SHP77 treated with DMSO at 0.1 percent for 48 hours (cell line): ENCODE results near the gene KISS1.
A peak's percentile ranks its signal among the peaks of the same experiment; 100 is the strongest.

Source experiments
- DNase-seq: peaks from one replicate; lab custom pipeline; 2025; lab: John Stamatoyannopoulos, UW

The KISS1 gene

GRCh38 chr1:204154568-204155255 is 41.6 kb downstream of the KISS1 start:
- no peak for DNase-seq

DNA sequence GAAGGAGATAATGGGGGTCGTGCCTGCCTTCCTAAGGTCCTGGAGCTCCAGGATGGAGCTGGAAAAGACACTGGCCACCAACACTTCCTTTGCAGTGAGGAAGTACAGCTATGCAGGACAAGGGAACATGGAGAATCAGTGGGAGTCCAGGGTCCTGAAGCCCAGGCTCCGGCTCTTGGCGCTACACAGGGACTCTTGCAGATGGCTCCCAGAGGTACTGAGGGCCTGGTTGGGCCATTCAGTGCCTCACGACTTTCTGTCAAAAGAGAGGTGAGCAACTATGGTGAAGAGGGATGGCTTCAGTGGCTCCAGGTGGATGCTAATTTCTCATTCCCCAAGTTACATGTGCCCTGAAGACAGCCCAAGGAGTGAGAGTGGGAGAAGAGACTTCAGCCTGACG is 42.6 kb downstream of the KISS1 start:
- DNase-seq: no peak

DNA sequence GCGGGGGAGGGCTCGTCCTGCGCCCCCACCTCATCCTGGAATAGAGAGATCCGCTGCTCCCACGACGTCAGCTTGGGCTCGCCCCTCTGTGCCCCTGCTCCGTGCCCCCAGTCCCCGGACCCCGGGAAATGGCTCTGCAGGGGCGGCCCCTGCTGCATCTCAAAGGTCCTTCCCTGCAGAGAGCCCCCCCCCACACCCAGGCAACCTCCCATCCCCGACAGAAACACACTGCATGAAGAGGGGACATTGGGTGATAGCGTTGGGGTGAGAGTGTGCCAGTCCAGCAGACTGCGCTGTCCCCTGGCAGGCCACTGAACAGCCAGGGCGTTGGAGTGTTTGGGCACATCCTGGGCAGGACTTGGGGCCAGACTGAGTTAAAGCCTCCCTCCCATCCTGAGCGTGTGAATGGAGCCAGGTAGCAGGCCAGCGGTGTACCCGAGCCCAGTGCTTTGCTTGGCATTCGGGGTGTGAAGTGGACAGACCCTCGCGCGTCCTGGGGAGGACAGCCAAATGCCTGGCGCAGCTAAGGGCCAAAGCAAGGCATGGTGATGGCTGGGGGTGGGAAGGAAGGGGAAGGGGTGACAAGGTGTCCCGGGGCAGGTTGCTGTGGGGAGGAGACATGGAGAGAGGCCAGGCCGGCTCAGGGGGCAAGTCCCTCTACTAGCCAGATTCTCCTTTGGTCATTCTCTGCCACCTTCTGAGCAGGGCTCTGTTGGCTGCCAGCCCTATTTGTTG is 43.8 kb downstream of the KISS1 start:
- no peak for DNase-seq

GRCh38 chr1:204151552-204152309 is 44.6 kb downstream of the KISS1 start, which contains the start of gene ETNK2:
Gene ETNK2 (minus strand): TSS chr1:204152044. CDS start chr1:204151852, 192 bp downstream.
- DNase-seq: peak; percentile 50

DNA sequence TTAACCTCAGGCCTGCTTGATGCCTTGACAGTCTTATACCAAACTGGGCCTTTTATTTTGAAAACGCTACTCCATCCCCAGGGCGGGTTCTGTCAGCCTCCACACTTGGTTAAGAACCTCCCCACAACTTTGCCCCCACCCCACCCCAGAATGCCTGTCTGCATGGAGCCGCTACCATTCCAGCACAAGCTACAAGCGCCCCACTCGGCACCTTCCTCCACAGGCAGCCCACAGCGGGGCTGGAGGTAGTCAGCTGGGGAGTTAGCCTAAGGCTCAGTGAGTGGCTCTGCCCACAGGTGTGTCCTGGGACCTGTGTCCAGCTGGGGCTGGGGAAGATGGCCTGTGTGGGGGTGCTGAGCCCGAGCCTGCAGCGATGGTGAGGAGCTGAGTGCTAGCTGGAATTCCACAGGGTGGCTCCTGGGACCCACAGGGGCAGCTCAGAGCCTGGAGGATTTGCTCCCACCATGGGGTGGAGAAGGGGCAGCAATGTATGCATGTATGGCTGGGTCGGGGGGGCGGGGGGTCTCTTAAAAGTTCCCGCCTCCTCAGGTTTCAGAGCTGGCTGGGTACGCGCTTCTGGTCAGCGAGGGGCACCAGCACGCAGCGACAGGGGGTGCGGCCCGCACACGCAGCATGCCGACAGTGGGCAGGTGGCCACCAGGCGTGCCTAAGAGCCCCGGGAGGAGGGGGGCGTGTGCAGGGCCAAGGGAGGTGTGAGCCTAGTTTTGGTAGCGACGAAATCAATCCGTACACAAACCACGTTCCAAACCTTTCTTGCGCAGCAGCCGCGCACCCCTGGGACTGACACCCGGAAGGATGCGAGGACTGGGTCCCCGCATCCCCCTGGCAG is 45.4 kb downstream of the KISS1 start:
- DNase-seq: no peak

DNA sequence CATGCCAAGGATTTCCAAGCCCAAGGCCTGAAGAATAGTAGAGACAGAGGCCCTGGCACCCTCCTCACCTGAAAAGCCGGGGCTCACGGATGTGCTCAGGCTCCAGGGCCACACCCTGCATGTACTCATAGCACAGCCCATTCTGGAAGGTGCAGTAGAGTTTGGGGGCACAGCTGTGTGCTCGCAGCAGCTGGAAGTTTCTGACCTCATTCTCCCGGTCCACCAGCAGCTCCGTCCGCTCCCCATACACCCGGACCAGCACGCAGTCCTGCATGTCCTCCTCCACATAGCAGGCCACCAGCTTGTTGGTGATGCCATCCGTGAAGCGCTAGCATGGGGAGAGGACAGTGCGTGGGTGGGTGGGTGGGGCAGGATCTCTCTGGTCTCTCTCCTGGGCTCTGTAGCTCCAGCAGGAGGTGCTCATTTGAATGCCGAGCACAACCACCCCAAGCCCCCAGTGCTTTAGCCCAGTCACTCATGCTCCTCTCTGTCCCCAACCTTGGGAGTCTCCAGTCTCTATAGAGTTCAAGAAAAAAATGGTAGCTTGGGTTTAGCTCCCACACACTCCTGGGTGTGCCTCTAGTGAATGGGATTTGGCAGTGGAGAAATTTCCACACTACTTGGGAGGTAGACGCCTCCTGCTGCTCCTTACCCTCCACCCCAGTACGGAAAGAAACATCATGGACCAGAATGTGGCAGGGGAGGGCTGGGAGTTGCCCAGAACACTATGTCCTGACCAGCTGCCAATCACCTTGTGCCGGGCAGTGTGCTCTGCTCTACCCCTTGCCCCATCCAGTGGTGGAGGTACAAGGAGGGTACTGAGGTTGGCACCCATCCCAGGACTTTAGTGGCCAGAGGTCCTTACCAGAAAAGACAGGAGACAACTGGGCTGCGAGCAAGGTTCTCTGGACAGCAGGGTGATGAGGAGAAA is 46.4 kb downstream of the KISS1 start:
- no peak for DNase-seq

DNA sequence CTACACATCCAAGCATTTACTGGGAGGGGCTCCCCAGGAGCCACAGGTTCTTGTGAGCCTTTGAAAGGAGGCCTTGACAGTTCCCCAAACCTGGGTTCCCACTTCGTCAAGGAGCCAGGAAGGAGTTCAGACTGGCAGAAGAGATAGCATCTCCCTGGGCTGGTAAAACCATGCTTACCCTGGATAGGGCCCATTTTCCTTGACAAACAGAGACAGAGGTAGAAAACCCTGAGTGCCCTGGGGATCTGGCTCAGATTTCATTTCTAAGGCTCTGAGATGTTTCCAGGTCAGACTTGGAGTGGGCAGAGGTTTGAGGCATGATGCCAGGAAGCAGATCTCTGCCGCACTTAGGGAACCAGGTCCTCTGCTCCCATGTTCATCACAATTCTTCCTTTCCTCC is 47.2 kb downstream of the KISS1 start:
- no peak for DNase-seq

- no peak for DNase-seq
These were observed 48.6 kb downstream of the KISS1 start for GRCh38 chr1:204147406-204148383.

DNA sequence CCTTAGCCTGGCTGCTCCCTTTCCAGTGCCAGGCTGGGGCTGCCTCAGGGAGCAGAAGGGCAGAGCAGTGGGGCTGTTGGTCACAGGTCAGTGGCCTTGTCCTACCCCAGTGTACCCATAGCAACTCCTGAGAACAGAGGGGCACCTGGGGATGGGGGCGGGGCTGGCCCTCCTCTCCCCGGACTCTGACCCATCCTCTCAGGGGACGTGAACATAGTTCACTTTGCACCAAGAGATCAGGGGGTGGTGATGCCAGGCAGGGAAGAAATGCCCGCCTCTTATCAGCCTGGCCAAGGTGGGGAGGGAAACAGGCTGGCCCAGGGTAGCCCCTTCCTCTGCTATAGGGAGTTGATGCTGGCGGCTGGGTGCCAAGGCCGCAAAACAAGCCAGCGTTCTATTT is 49.3 kb downstream of the KISS1 start:
- DNase-seq: no peak

DNA sequence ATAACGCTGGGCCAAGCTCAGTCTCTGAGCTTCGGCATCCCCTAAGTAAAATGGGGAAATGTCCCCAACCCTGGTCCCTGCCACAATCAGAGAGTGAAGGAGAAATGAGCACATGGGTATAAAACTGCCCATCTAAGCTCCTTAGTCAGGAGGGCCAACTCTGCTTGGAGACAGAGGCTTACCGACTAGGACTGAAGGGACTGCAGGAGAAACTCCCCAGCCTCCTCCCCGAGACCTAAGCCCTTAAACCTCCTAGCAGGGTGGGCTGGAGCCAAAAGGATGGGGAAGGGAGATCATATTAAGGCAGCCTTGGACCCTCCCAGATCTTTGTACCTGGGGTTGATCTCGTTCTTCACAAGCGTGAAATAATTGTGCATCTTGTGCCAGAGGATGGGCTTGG is 50.0 kb downstream of the KISS1 start:
- no peak for DNase-seq

- DNase-seq: no peak
These were observed 51.2 kb downstream of the KISS1 start for GRCh38 chr1:204145033-204145504.

DNA sequence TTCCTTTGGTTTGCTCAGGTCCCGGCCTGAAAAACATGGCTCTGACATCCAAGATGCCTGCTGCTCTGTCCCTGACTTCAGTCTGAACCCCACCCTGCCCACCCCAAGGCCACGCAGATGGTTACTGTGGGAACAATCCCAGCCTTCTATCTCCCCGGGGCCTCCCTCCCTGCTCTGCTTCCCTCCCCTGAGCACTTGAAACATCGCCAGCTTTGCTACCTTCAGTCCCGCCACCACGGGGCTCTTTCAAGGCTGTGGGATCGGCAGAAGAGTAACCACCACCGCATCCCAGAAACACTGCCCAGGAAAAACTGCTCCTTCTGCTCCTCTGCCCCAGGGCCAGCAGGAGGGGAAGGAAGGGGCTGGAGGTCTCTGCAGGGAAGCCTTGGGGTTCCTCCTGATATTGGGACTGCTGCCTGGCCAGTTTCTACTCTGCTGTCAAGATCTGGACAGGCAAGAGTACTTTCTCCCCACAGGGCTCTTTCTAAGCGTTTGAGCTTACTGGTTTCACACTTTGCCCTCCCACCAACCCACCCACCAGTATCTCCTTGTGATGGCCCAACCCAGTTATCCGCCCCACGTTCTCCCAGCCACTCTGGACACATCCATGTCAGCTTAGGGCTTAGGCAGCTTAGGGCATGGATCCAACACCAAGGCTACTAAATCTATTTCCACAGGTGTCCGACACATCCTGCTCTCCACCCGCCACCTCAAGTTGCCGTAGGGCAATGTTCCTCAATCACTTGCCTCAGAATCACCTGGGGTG is 52.8 kb downstream of the KISS1 start:
- no peak for DNase-seq

GRCh38 chr1:204142032-204142974 is 54.0 kb downstream of the KISS1 start:
- no peak for DNase-seq

DNA sequence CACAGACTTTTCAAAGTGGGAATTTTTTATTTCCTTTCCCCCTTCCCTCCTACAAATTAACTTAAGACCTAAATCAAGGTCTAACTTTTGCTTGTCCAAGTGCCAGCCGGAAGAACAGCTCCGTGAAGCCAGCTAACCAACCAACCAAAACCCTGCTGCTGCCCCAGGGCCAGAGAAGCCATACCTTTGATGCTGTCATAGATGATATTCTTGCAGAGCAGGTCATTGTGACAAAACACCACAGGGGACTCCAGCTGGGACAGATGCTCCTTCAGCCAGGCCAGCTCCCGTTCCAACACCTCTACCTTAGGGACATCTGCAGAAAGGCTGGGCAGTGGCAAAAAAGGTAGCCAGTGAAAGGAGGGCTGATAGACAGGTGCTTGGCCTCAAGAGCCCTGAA is 55.2 kb downstream of the KISS1 start:
- no peak for DNase-seq
